HG03571 (cell line): Measurements from ENCODE around the gene RPL35.

ENCODE experiments used
- ATAC-seq: cut with Tn5 transposase; IDR thresholded peaks from one replicate; pipeline ENCODE4 v1.9.1; 2021; ENCODE audit not compliant: unreplicated experiment

RPL35 gene

DNA sequence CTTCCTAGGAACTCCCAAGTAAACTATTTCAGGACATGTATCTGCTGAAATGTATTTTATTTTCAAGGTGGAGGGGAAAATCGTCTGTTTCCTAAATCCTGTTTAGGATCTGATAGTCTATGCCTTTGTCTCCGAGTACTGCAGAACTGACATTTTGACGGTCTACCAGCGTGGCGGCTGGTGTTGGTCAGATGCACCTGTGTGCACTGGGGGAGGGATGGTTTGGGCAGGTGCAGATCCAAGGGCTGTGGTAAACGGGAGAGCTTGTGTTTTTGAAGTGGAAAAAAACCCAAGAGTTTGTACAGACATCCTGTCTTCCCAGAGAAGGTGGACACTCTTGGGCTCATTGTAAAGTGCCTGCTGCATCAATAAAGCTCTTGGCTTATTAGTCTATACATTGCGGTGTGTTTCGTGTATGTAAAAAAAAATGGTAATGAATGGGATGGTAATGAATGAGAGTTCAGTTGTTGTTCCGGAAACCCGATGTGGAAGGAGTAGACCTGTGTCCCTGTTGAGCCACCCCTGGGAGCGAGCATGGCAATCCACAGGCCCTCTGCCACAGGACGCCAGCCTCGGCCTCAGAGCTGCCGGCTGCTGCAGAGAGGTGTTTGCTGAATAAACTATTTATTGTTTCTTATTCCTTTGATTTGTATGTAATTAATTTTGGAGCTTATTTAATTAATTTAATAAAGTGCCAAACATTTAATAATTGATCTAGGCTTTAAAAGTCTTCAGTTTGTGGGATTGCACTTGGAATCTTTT is 15.4 kb upstream of the RPL35 start:
- no peak for ATAC-seq

DNA sequence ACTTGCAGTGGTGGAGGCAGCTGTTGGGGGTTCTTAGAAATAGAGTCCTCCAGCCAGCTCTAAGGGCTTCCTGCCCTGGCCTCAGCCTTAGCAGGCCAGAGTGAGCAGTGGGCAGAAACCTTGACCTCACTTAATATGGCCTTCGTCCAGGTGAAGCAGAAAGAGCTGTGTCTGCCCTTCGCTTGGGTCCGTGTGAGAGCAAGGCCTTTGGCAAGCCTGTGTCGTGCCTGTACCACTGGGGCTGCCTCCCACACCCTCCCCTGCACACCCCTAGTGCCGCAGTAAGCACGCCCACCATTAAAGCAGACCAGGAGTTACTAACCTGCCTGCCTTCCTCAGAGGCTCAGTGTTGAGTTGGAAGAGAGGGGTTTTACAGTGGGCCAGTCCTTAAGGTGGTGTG is 13.7 kb upstream of the RPL35 start:
- no peak for ATAC-seq

DNA sequence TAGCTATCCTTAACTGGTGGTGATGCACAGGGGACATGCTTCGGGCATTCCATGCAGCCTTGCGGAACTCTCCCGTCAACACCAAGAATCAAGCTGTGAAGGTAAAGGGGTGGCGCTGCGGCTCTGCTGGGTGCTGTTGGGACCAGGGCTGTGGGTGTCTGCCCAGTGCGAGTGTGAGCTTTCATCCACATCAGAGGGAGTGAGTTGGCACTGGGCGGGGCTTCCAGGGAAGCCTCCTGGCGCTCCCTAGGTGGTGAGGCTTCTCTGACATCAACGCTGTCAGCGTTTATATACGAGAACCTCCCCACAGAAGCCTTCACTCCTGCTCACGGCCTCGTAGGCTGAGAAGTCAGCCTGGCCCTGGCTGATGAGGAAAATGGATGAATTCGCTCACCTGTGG is 11.9 kb upstream of the RPL35 start:
- no peak for ATAC-seq

DNA sequence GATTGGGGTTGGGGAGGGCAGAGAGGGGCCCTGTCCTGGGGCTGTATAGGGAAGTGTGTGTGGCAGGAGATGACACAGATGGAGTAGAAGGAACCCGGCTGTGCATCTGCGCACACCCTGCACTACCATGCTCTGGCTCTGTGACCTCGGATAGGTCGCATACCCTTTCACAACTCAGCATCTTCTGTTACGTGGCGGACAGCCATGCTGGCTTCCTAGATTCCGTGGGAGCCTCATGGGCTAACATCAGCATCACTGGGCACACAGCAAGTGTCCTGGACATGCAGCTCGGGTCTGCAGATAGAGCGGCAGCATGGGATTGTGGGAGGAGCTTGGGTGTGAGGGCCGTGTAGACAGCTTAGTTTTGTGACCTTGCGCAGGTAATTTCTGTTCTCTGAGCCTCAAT is 9.4 kb upstream of the RPL35 start:
- no peak for ATAC-seq

DNA sequence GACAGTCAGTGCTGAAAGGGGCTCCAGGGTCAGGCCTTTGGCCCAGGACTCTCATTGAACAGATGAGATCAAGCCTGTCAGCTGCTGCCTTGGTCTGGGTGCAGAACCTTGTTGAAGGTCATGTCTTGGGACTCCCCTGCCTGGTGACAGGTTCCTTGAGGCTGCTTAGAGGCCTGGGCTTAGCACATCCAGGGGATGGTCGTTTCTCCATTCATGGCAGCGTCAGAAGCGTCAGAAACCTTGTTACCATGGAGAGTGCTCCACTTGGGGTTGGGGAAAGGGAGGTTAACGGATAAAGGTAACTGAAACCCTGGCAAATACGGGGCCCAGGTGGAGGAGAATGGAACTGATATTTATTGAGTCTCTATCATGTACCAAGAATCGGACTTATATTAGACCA is 9.0 kb upstream of the RPL35 start:
- ATAC-seq, result no peak

DNA sequence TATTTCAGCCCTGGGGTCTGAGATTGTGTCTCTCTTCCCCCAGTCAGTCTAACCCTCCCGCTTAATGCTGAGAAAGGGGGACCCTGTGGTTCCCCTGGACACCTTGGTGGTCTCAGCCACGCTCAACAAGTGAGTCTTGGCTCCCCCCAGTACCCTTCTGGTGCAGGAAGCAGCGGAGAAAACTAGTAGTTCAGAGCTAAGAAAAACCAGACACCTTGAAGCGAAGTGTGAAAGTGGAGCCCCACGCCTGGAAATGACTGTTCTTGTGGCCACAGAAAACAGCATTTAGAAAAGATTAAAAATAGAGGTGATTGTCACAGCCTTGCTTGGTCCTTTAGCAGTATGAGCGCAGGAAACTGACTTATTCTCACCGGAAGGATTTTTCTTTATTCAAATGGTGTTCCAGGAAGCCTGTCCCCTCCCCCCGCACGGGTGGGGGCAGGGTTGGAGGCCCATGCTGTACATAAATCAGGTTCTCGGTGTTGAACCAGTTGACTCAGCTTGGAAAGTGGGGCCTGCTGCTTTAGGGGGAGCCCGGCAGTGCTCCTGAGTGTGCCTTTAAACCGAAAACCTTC is 8.3 kb upstream of the RPL35 start:
- ATAC-seq, result no peak

GRCh38 chr9:124869466-124869985 is 7.8 kb upstream of the RPL35 start:
- peak; percentile 2 for ATAC-seq

- ATAC-seq, result peak; percentile 61
Observed at GRCh38 chr9:124868511-124869465, 7.0 kb upstream of the RPL35 start.

- no peak for ATAC-seq
Observed at GRCh38 chr9:124863371-124863871, 1.7 kb upstream of the RPL35 start.

GRCh38 chr9:124860582-124861341 is 995 bp downstream of the RPL35 start:
- no peak for ATAC-seq

DNA sequence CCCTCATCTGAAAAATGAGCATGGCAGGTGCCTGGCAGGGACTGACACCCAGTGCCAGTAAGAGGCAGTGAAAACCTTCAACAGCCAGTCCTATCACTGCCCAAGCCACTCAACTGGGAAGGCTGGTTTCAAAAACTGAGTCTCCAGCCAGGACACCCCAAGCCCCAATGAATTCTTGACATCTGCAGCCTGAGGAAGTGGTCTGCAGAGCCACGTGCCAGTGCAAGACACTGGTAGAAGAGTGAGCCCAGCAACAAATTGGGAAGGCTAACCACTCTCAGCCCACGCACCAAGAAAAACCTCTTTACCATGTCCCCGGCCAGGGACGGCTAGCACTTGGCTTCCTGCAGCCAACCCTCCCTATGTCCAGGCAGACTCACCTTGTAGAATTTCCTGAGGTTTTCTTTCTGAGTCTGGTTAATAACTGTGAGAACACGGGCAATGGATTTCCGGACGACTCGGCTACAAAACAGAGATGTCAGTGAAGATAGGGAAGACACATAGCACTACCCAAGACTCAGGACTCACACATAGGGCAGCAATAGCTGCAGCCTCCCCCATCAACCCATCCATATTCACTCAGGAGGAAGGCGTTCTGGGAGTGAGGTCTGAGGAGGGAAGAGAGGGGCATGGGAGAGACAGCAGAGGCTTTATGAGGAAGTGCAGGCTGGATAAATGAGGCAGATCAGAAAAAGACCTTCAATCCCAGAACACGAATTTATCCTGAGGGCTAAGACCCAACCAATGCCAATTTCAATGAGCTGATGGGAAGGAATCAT is 1.8 kb downstream of the RPL35 start:
- no peak for ATAC-seq

DNA sequence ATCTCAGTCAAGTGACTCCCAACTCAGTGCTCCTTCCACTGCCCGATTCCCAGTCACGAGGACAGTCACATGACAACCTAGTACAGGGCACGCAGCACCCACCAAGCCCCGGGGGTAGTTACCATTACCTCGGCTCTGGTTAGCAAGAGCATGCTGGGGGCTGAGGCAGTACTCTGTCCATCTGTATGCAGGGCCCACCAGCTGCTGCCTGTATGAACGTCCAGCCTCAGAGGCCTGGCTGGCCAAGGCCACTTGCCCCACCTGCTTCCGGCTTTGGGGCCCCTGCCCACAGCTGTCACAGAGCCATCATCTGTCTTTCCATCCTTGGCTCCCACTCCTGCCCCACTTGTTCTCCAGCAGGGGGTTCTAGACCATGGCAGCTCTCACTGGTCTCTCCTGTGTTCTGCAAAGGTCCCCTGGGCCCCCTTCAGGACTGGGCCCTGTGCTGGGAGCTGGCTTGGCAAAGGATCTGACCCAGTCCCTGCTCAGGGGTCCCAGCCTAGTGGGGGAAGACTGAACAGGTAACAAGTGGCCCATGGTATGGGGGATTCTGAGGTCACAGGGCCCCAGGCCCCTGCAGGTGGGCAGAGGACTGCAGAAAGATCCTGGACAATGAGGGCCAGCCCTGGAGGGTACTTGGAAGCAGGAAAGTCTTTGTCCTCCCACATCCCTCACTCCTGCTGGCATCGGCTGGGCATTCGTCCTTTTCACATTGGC is 3.3 kb downstream of the RPL35 start:
- ATAC-seq, result no peak

- no peak for ATAC-seq
Observed at GRCh38 chr9:124857533-124858162, 4.1 kb downstream of the RPL35 start.

- ATAC-seq, result no peak
Observed at GRCh38 chr9:124855944-124856765, 5.6 kb downstream of the RPL35 start.

GRCh38 chr9:124855566-124855943 is 6.2 kb downstream of the RPL35 start:
- no peak for ATAC-seq

GRCh38 chr9:124854822-124855221 is 6.9 kb downstream of the RPL35 start:
- no peak for ATAC-seq

- no peak for ATAC-seq
Observed at GRCh38 chr9:124854161-124854560, 7.6 kb downstream of the RPL35 start.

- no peak for ATAC-seq
Observed at GRCh38 chr9:124853605-124854143, 8.1 kb downstream of the RPL35 start.
